ENCODE results near the gene COX7A2. TPM values are rescaled to one million over a fixed set of nuclear protein-coding genes. Genes with fewer than 3 reads are reported as not detected.

Gene COX7A2
- total RNA-seq: 68.5 and 190 TPM in 2 replicates

GRCh38 chr6:75243333-75244062 lies at the start of gene COX7A2:
COX7A2 (minus strand) TSS chr6:75243801; CDS start chr6:75243734, 67 bp downstream.

GRCh38 chr6:75284632-75285282 lies 41.2 kb upstream of the COX7A2 start, which contains the start of gene TMEM30A:
TMEM30A (minus strand) TSS chr6:75284792; CDS start chr6:75284638, 154 bp downstream.

GRCh38 chr6:75205776-75206575 lies 37.6 kb downstream of the COX7A2 start, which contains the start of gene COL12A1:
COL12A1 (minus strand) TSS chr6:75206053; CDS start chr6:75202792, 3,261 bp downstream.

Other genes starting within 250 kb of the COX7A2 start
- 506 and 524 TPM in 2 replicates for gene COL12A1, start 37.7 kb downstream of the COX7A2 start, total RNA-seq
- 172 and 185 TPM in 2 replicates for gene TMEM30A, start 41.0 kb upstream of the COX7A2 start, total RNA-seq
- 0.29 and 0.83 TPM in 2 replicates for gene FILIP1, start 250.0 kb upstream of the COX7A2 start, total RNA-seq

Data from smooth muscle cell of trachea (primary cell).